DOHH2 (cell line): ENCODE data around the gene ZSCAN32.

Experiments used
- H3F3A ChIP-seq: fragments of 200-600 bp; sonication (generic), shearing (Covaris generic); 2 replicates; pipeline ENCODE4 v1.6.0; 2016; ENCODE audit warnings: antibody characterized with exemption, mild to moderate bottlenecking; ENCODE audit not compliant: control insufficient read depth, insufficient read depth
- H3K27ac ChIP-seq: fragments of 200-600 bp; sonication (generic); 2 replicates; pipeline ENCODE4 v1.5.1; 2014; ENCODE audit warnings: low read depth, mild to moderate bottlenecking, low read length, moderate library complexity
- H3K27me3 ChIP-seq: fragments of 200-600 bp; sonication (generic); 2 replicates; pipeline ENCODE4 v1.6.1; 2014; ENCODE audit warnings: mild to moderate bottlenecking, low read length, mixed read lengths; ENCODE audit not compliant: control insufficient read depth
- H3K36me3 ChIP-seq: fragments of 200-600 bp; sonication (generic); 2 replicates; pipeline ENCODE4 v1.6.1; 2014; ENCODE audit warnings: mild to moderate bottlenecking, low read length, moderate library complexity, mixed read lengths; ENCODE audit not compliant: control insufficient read depth
- H3K4me1 ChIP-seq: fragments of 200-600 bp; sonication (generic); 2 replicates; pipeline ENCODE4 v1.6.1; 2014; ENCODE audit warnings: mild to moderate bottlenecking, low read length, mixed read lengths; ENCODE audit not compliant: control insufficient read depth
- H3K4me2 ChIP-seq: fragments of 200-600 bp; sonication (generic); 2 replicates; pipeline ENCODE4 v1.6.0; 2014; ENCODE audit warnings: mild to moderate bottlenecking, low read length, moderate library complexity
- H3K4me3 ChIP-seq: fragments of 200-600 bp; sonication (generic); 2 replicates; pipeline ENCODE4 v1.5.1; 2014; ENCODE audit warnings: mild to moderate bottlenecking, low read length, mixed read lengths
- H3K79me2 ChIP-seq: fragments of 200-600 bp; sonication (generic); 2 replicates; pipeline ENCODE4 v1.6.1; 2014; ENCODE audit warnings: mild to moderate bottlenecking, low read length, mixed read lengths; ENCODE audit not compliant: control insufficient read depth
- H3K9me2 ChIP-seq: fragments of 200-600 bp; sonication (generic); replicated peaks from 2 replicates; pipeline ENCODE4 v1.6.1; 2014; ENCODE audit warnings: mild to moderate bottlenecking, low read length, mixed read lengths; ENCODE audit not compliant: control insufficient read depth
- H3K9me3 ChIP-seq: fragments of 200-600 bp; sonication (generic); 2 replicates; pipeline ENCODE4 v1.6.1; 2014; ENCODE audit warnings: antibody characterized with exemption, low read length, mixed read lengths; ENCODE audit not compliant: control insufficient read depth, insufficient read depth
- H4K20me1 ChIP-seq: fragments of 200-600 bp; sonication (generic); 2 replicates; pipeline ENCODE4 v1.6.0; 2014; ENCODE audit warnings: low read depth, mild to moderate bottlenecking, antibody characterized with exemption, low read length, moderate library complexity; ENCODE audit not compliant: control insufficient read depth, insufficient read depth
- EZH2phosphoT487 ChIP-seq: fragments of 200-600 bp; sonication (generic); IDR thresholded peaks from 2 replicates; pipeline ENCODE4 v1.6.1; 2017; ENCODE audit warnings: borderline replicate concordance, mild to moderate bottlenecking, antibody characterized with exemption, low read length, moderate library complexity, mixed read lengths
- TF ChIP-seq, protein P1 (sequence below): fragments of 200-600 bp; sonication (generic); IDR thresholded peaks from one replicate; pipeline ENCODE4 v1.5.1; 2014; ENCODE audit warnings: antibody characterized with exemption, mild to moderate bottlenecking, low read depth, low read length; ENCODE audit not compliant: poor library complexity, severe bottlenecking

Gene ZSCAN32

DNA sequence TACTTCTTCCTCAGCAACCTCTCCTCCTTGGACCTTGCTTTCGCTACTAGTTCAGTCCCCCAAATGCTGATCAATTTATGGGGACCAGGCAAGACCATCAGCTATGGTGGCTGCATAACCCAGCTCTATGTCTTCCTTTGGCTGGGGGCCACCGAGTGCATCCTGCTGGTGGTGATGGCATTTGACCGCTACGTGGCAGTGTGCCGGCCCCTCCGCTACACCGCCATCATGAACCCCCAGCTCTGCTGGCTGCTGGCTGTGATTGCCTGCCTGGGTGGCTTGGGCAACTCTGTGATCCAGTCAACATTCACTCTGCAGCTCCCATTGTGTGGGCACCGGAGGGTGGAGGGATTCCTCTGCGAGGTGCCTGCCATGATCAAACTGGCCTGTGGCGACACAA lies 44.7 kb downstream of the ZSCAN32 start:
- no peaks in the 10 kb centered on the region for H3K4me1 ChIP-seq
- H3K27ac ChIP-seq: no peak overlapping the region
- no peaks in the 10 kb centered on the region for H3K36me3 ChIP-seq
- H3K9me2 ChIP-seq: no peaks in the 10 kb centered on the region
- H3K4me2 ChIP-seq: no peak overlapping the region
- H4K20me1 ChIP-seq: no peaks in the 10 kb centered on the region
- no peaks in the 10 kb centered on the region for H3K79me2 ChIP-seq
- no peak overlapping the region for H3K4me3 ChIP-seq
- H3F3A ChIP-seq: no peaks in the 10 kb centered on the region
- 0 out of 2 replicates have a peak, but pooled peaks cover 3% of the 10 kb centered on the region for H3K27me3 ChIP-seq
- no peaks in the 10 kb centered on the region for H3K9me3 ChIP-seq
- TF ChIP-seq EZH2phosphoT487: no peak
- TF ChIP-seq, protein P1, sequence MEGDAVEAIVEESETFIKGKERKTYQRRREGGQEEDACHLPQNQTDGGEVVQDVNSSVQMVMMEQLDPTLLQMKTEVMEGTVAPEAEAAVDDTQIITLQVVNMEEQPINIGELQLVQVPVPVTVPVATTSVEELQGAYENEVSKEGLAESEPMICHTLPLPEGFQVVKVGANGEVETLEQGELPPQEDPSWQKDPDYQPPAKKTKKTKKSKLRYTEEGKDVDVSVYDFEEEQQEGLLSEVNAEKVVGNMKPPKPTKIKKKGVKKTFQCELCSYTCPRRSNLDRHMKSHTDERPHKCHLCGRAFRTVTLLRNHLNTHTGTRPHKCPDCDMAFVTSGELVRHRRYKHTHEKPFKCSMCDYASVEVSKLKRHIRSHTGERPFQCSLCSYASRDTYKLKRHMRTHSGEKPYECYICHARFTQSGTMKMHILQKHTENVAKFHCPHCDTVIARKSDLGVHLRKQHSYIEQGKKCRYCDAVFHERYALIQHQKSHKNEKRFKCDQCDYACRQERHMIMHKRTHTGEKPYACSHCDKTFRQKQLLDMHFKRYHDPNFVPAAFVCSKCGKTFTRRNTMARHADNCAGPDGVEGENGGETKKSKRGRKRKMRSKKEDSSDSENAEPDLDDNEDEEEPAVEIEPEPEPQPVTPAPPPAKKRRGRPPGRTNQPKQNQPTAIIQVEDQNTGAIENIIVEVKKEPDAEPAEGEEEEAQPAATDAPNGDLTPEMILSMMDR: no peak

DNA sequence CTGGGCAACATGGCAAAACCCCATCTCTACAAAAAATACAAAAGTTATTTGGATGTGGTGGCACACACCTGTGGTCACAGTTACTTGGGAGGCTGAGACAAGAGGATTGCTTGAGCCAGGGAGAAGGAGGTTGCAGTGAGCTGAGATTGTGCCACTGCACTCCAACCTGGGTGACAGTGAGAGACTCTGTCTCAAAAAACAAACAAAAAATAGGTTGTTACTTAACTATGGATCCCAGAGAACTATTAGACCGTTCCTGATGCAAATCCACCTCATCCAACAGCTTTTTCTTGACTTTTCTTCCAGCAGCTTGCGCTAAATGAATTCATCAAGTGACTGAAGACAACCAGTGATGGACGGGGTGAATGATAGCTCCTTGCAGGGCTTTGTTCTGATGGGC lies 45.2 kb downstream of the ZSCAN32 start, which contains the start of gene OR2C1:
Gene OR2C1 (plus strand): TSS at position 301 of the 400 bp plus-strand sequence. CDS start 52 bp downstream, at position 353.
- no peak within 1 kb of the TSS for H3K4me2 ChIP-seq
- no peaks in the 10 kb centered on the region for H4K20me1 ChIP-seq
- no peak within 1 kb of the TSS for H3K27ac ChIP-seq
- no peaks in the 10 kb centered on the region for H3K36me3 ChIP-seq
- no peaks in the 10 kb centered on the region for H3K79me2 ChIP-seq
- H3K9me3 ChIP-seq: no peaks in the 10 kb centered on the region
- TF ChIP-seq, protein P1: no peak
- no peak for TF ChIP-seq EZH2phosphoT487
- no peaks in the 10 kb centered on the region for H3K9me2 ChIP-seq
- no peaks in the 10 kb centered on the region for H3K4me1 ChIP-seq
- H3K27me3 ChIP-seq: 0 out of 2 replicates have a peak, but pooled peaks cover 3% of the 10 kb centered on the region
- no peak within 1 kb of the TSS for H3K4me3 ChIP-seq
- H3F3A ChIP-seq: no peaks in the 10 kb centered on the region

DNA sequence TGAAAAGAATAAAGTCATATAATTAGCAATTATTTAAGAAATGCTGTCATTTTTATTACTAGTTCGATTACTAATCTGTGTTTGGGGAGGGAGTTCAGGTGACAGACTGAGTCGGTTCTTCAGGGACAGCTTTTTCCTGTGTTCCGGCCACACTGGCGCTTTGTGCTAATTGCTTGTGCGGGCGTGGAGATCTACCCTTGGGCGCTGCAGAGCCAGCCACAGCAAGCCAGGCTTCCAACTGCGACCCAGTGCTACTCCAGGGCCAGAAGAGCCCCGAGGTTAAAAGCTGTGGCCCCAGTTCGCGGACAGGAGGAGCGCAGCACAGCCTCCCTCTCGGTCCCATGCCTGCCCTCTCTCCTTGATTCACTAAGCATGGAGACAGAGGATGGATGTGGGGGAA lies 51.6 kb downstream of the ZSCAN32 start:
- H3K9me2 ChIP-seq: no peaks in the 10 kb centered on the region
- H3K4me1 ChIP-seq: peaks cover 9% of the 10 kb centered on the region; the same call in 1 of the 2 replicates
- no peak for TF ChIP-seq EZH2phosphoT487
- TF ChIP-seq, protein P1: no peak
- no peak overlapping the region for H3K27ac ChIP-seq
- no peaks in the 10 kb centered on the region for H3K27me3 ChIP-seq
- no peak overlapping the region for H3K4me2 ChIP-seq
- H3K36me3 ChIP-seq: no peaks in the 10 kb centered on the region
- no peaks in the 10 kb centered on the region for H4K20me1 ChIP-seq
- H3K4me3 ChIP-seq: no peak overlapping the region
- no peaks in the 10 kb centered on the region for H3K79me2 ChIP-seq
- H3K9me3 ChIP-seq: no peaks in the 10 kb centered on the region
- no peaks in the 10 kb centered on the region for H3F3A ChIP-seq
